Activated T-cell treated with anti-CD3 and anti-CD28 coated beads for 1 hour (primary cell): Measurements from ENCODE around the gene FLT3LG.

Source experiments
- DNase-seq: peaks from one replicate; pipeline ENCODE4 v3.0.0-alpha.2; 2020; ENCODE audit warnings: low read depth

The FLT3LG gene

GRCh38 chr19:49513746-49514118 lies 39.7 kb downstream of the FLT3LG start:
- DNase-seq, result no peak

- no peak for DNase-seq
Measured at GRCh38 chr19:49514151-49514550, 40.1 kb downstream of the FLT3LG start.

- DNase-seq, result no peak
Measured at GRCh38 chr19:49515767-49516166, 41.8 kb downstream of the FLT3LG start.

GRCh38 chr19:49518033-49518432 lies 44.0 kb downstream of the FLT3LG start:
- DNase-seq, result no peak

- DNase-seq, result no peak
Measured at GRCh38 chr19:49520705-49521319, 46.8 kb downstream of the FLT3LG start.

GRCh38 chr19:49524812-49525455 lies 50.9 kb downstream of the FLT3LG start:
- DNase-seq, result no peak

GRCh38 chr19:49528211-49528771 lies 54.3 kb downstream of the FLT3LG start:
- DNase-seq, result no peak

- no peak for DNase-seq
Measured at GRCh38 chr19:49530708-49531107, 56.7 kb downstream of the FLT3LG start.

GRCh38 chr19:49533551-49534488 lies 59.8 kb downstream of the FLT3LG start:
- peak; percentile 86 for DNase-seq

GRCh38 chr19:49534632-49535385 lies 60.8 kb downstream of the FLT3LG start:
- no peak for DNase-seq
